ENCODE measurements around the gene RPL27. TPM values are rescaled to one million over a fixed set of nuclear protein-coding genes. Genes with fewer than 3 reads are reported as not detected.

Gene RPL27
- total RNA-seq, 3 donors from 2014 or later = 1,150 to 3,519 (median 1,958) TPM

- Histone ChIP-seq H3K4me3 (peak within 1 kb of the TSS; percentile 91 to 100 (median 98)), H3K9me3 (no peaks in the 10 kb centered on the region), H3K36me3 (no peaks in the 10 kb centered on the region), H3K27me3 (no peaks in the 10 kb centered on the region), H3K27ac (peak within 1 kb of the TSS; percentile 90 to 96), H3K4me1 (no peaks in the 10 kb centered on the region)
- no peak for DNase-seq (ENCODE audit: low spot score in 2 of 2)
- intact Hi-C loops (cut with DNase I; ENCODE audit: low total_unique reads) = no loop called here
- no peak for TF ChIP-seq POLR2AphosphoS5 (IDR thresholded peaks at IDR 0.05)
- no peak for TF ChIP-seq POLR2A (IDR thresholded peaks at IDR 0.05)
- TF ChIP-seq CTCF (IDR thresholded peaks at IDR 0.05) = no peak
Observed at GRCh38 chr17:42979511-42980273, 18.5 kb upstream of the RPL27 start, which contains the start of gene PTGES3L. PTGES3L (minus strand) TSS chr17:42980080; CDS start chr17:42980053, 27 bp downstream.

- Histone ChIP-seq H3K4me3 (peak within 1 kb of the TSS; percentile 91 to 100 (median 98)), H3K27ac (peak within 1 kb of the TSS; percentile 90 to 96), H3K4me1 (no peaks in the 10 kb centered on the region), H3K27me3 (no peaks in the 10 kb centered on the region), H3K9me3 (no peaks in the 10 kb centered on the region), H3K36me3 (no peaks in the 10 kb centered on the region)
- TF ChIP-seq CTCF (IDR thresholded peaks at IDR 0.05) = no peak
- TF ChIP-seq POLR2A (IDR thresholded peaks at IDR 0.05) = peak; percentile 55
- peak; percentile 55 to 79 (median 67) for TF ChIP-seq POLR2AphosphoS5 (IDR thresholded peaks at IDR 0.05)
- peak; percentile 87 to 94 for DNase-seq (ENCODE audit: low spot score in 2 of 2)
- intact Hi-C loops (cut with DNase I; ENCODE audit: low total_unique reads) = no loop called here
Observed at GRCh38 chr17:42980274-42980765, 17.9 kb upstream of the RPL27 start, which contains the start of gene RUNDC1. RUNDC1 (plus strand) TSS chr17:42980565; CDS start chr17:42980577, 12 bp downstream.

- Histone ChIP-seq H3K4me3 (peak overlapping the region; percentile 91 to 100 (median 98)), H3K36me3 (no peaks in the 10 kb centered on the region), H3K9me3 (no peaks in the 10 kb centered on the region), H3K27ac (peak overlapping the region; percentile 90 to 96), H3K27me3 (no peaks in the 10 kb centered on the region), H3K4me1 (no peaks in the 10 kb centered on the region)
- no peak for TF ChIP-seq POLR2AphosphoS5 (IDR thresholded peaks at IDR 0.05)
- TF ChIP-seq POLR2A (IDR thresholded peaks at IDR 0.05) = no peak
- peak in 1 of 3 donors; percentile 27 for TF ChIP-seq CTCF (IDR thresholded peaks at IDR 0.05)
- intact Hi-C loops (cut with DNase I; ENCODE audit: low total_unique reads) = no loop called here
- peak in 1 of 2 donors; percentile 65 for DNase-seq (ENCODE audit: low spot score in 2 of 2)
Observed at GRCh38 chr17:42980766-42981397, 17.3 kb upstream of the RPL27 start.

GRCh38 chr17:42982266-42982665 is 16.0 kb upstream of the RPL27 start:
- no peaks in the 10 kb centered on the region for H3K9me3 ChIP-seq
- intact Hi-C loops (cut with DNase I; ENCODE audit: low total_unique reads) = no loop called here
- H3K4me1 ChIP-seq = no peaks in the 10 kb centered on the region
- no peak for DNase-seq (ENCODE audit: low spot score in 2 of 2)
- H3K27me3 ChIP-seq = no peaks in the 10 kb centered on the region
- H3K36me3 ChIP-seq = no peaks in the 10 kb centered on the region
- H3K27ac ChIP-seq = peak overlapping the region; percentile 13 to 43
- TF ChIP-seq POLR2A (IDR thresholded peaks at IDR 0.05) (no peak), POLR2AphosphoS5 (IDR thresholded peaks at IDR 0.05) (no peak), CTCF (IDR thresholded peaks at IDR 0.05) (no peak)
- H3K4me3 ChIP-seq = peak overlapping the region in 1 of 3 donors; percentile 15

- Histone ChIP-seq H3K4me1 (no peaks in the 10 kb centered on the region), H3K27ac (no peak overlapping the region), H3K36me3 (no peaks in the 10 kb centered on the region), H3K4me3 (no peak overlapping the region), H3K27me3 (no peaks in the 10 kb centered on the region), H3K9me3 (no peaks in the 10 kb centered on the region)
- intact Hi-C loops (cut with DNase I; ENCODE audit: low total_unique reads) = no loop called here
- no peak for DNase-seq (ENCODE audit: low spot score in 2 of 2)
- TF ChIP-seq POLR2AphosphoS5 (IDR thresholded peaks at IDR 0.05) (no peak), CTCF (IDR thresholded peaks at IDR 0.05) (no peak), POLR2A (IDR thresholded peaks at IDR 0.05) (no peak)
Observed at GRCh38 chr17:42985225-42985624, 13.0 kb upstream of the RPL27 start.

Measured in breast epithelium (tissue), 4 donors.